ENCODE measurements around the gene RAB36.

GRCh38 chr22:23107487-23108248 lies 37.6 kb upstream of the RAB36 start:
- TF ChIP-seq SRF (CRISPR knock-in tag; IDR thresholded peaks at IDR 0.05) (no peak), MAZ (CRISPR knock-in tag; conservative IDR thresholded peaks at IDR 0.05 in 1 of 2, IDR thresholded peaks at IDR 0.05 in 1 of 2) (no peak), NR3C1 (CRISPR knock-in tag; IDR thresholded peaks at IDR 0.05) (no peak), STAT6 (CRISPR knock-in tag; IDR thresholded peaks at IDR 0.05) (no peak), NFE2 (IDR thresholded peaks at IDR 0.05; ENCODE audit: low read depth) (no peak), RFX5 (IDR thresholded peaks at IDR 0.05; ENCODE audit: low read depth, low read length) (no peak), CTCF (IDR thresholded peaks at IDR 0.05 in 2 of 3, conservative IDR thresholded peaks at IDR 0.05 in 1 of 3; ENCODE audit: insufficient read depth in 2 of 3, low read depth in 1 of 3, low read length in 3 of 3) (no peak), CBX8 (IDR thresholded peaks at IDR 0.05; ENCODE audit: borderline replicate concordance, extremely low read depth, low read depth, low read length, poor library complexity, severe bottlenecking) (no peak)

Measured in K562 (cell line).